Ishikawa (cell line): Measurements from ENCODE around the gene MALSU1.

ENCODE experiments used
- CREB1 ChIP-seq: IDR thresholded peaks from 2 replicates; pipeline ENCODE4 v1.6.1; 2012; ENCODE audit warnings: low read depth
- EGR1 ChIP-seq: IDR thresholded peaks from 2 replicates; pipeline ENCODE4 v1.6.1; 2012
- FOXM1 ChIP-seq: IDR thresholded peaks from 2 replicates; pipeline ENCODE4 v1.6.1; 2012; ENCODE audit warnings: low read depth, borderline replicate concordance
- MAX ChIP-seq: IDR thresholded peaks from 2 replicates; pipeline ENCODE4 v1.6.1; 2012
- RAD21 ChIP-seq: IDR thresholded peaks from 2 replicates; pipeline ENCODE4 v1.6.1; 2012; ENCODE audit warnings: low read depth
- REST ChIP-seq: IDR thresholded peaks from 2 replicates; pipeline ENCODE4 v1.6.1; 2012; ENCODE audit warnings: low read depth, mild to moderate bottlenecking
- TAF1 ChIP-seq: IDR thresholded peaks from 2 replicates; pipeline ENCODE4 v1.6.1; 2012; ENCODE audit warnings: low read depth, mild to moderate bottlenecking
- TCF12 ChIP-seq: IDR thresholded peaks from 2 replicates; pipeline ENCODE4 v1.6.1; 2012; ENCODE audit warnings: low read depth
- TEAD4 ChIP-seq: IDR thresholded peaks from 2 replicates; pipeline ENCODE4 v1.6.1; 2012
- USF1 ChIP-seq: IDR thresholded peaks from 2 replicates; pipeline ENCODE4 v1.6.1; 2012
- YY1 ChIP-seq: IDR thresholded peaks from 2 replicates; pipeline ENCODE4 v1.6.1; 2012; ENCODE audit warnings: low read depth
- ZBTB7A ChIP-seq: IDR thresholded peaks from 2 replicates; pipeline ENCODE4 v1.6.1; 2012; ENCODE audit warnings: low read depth

DNA sequence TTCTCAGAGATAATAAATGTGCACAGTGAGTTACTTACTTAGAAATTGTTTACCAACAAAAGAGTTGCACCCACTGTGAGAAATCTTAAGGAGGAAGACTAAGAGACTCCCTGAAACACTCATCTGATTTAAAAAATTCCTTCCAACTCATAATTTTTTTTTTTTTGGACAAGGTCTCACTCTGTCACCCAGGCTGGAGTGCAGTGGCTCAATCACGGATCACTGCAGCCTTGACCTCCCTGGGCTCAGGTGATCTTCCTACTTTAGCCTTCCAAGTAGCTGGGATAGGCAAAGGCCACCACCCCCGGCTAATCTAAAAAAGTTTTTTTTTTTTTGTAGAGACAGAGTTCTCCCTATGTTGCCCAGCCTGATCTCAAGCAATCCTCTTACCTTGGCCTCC is 36.0 kb downstream of the MALSU1 start:
- no peak for TF ChIP-seq REST
- TF ChIP-seq USF1: no peak
- no peak for TF ChIP-seq EGR1
- TF ChIP-seq YY1: no peak
- TF ChIP-seq MAX: no peak
- no peak for TF ChIP-seq RAD21
- TF ChIP-seq ZBTB7A: no peak
- TF ChIP-seq TAF1: no peak
- no peak for TF ChIP-seq CREB1
- no peak for TF ChIP-seq FOXM1
- no peak for TF ChIP-seq TEAD4
- no peak for TF ChIP-seq TCF12
